HEK293 (cell line): ENCODE data around the gene CCDC141.

Experiments
- CTCF ChIA-PET: fragments of 350-600 bp; formaldehyde crosslinking; extraction: SDS; loops from one replicate; lab custom pipeline; 2021; ENCODE audit warnings: antibody characterized with exemption; lab: Yijun Ruan, JAX
- POLR2A ChIA-PET: fragments of 300-600 bp; formaldehyde crosslinking; extraction: SDS; loops from one replicate; lab custom pipeline; 2020; ENCODE audit warnings: antibody characterized with exemption, inconsistent platforms; lab: Yijun Ruan, JAX
- H3K27ac ChIP-seq: fragments of 200-500 bp; sonication (Bioruptor generic); 2 replicates; pipeline ENCODE4 v1.5.1; 2014; ENCODE audit warnings: low read depth, low read length, control low read depth, inconsistent platforms; ENCODE audit errors: extremely low read depth
- H3K36me3 ChIP-seq, 2 experiments: fragments of 200-500 bp in 1 of 2; sonication (Bioruptor generic) in 1 of 2; 1 replicate in 1 of 2; 2 replicates in 1 of 2; pipeline ENCODE4 v1.5.1; 2014 to 2017; ENCODE audit warnings: inconsistent platforms in 2 of 2, low read length in 2 of 2; ENCODE audit not compliant: control insufficient read depth in 2 of 2, insufficient read depth in 1 of 2
- H3K4me1 ChIP-seq: fragments of 200-500 bp; sonication (Bioruptor generic); 2 replicates; pipeline ENCODE4 v1.5.1; 2014; ENCODE audit warnings: mild to moderate bottlenecking, low read length, inconsistent platforms; ENCODE audit not compliant: control insufficient read depth, insufficient read depth
- H3K4me3 ChIP-seq: 2 replicates; pipeline ENCODE4 v1.5.1; 2011; ENCODE audit warnings: low read depth, mild to moderate bottlenecking, control low read depth, low read length, moderate library complexity
- H3K9me3 ChIP-seq: fragments of 200-500 bp; sonication (Bioruptor generic); 2 replicates; pipeline ENCODE4 v1.5.1; 2014; ENCODE audit warnings: low read depth, low read length, inconsistent platforms; ENCODE audit not compliant: control insufficient read depth, insufficient read depth
- GLI2 ChIP-seq: fragments of 450-650 bp; formaldehyde crosslinking; IDR thresholded peaks from 2 replicates; pipeline ENCODE4; 2017; ENCODE audit warnings: missing biosample characterization, missing genetic modification characterization, low read depth, borderline replicate concordance
- KLF16 ChIP-seq: fragments of 450-650 bp; formaldehyde crosslinking; IDR thresholded peaks from 2 replicates; pipeline ENCODE4 v1.5.1; 2017; ENCODE audit warnings: missing biosample characterization, missing genetic modification characterization
- KLF8 ChIP-seq: fragments of 450-650 bp; formaldehyde crosslinking; IDR thresholded peaks from 2 replicates; pipeline ENCODE4 v1.5.1; 2016; ENCODE audit warnings: missing biosample characterization, missing genetic modification characterization
- SP3 ChIP-seq: fragments of 450-650 bp; formaldehyde crosslinking; IDR thresholded peaks from 2 replicates; pipeline ENCODE4 v1.5.1; 2016; ENCODE audit warnings: missing biosample characterization, missing genetic modification characterization
- YY2 ChIP-seq: fragments of 450-650 bp; formaldehyde crosslinking; IDR thresholded peaks from 2 replicates; pipeline ENCODE4 v1.5.1; 2016; ENCODE audit warnings: missing biosample characterization, missing genetic modification characterization
- ZBTB1 ChIP-seq: fragments of 450-650 bp; formaldehyde crosslinking; IDR thresholded peaks from 2 replicates; pipeline ENCODE4 v1.5.1; 2016; ENCODE audit warnings: missing biosample characterization, missing genetic modification characterization
- ZBTB20 ChIP-seq: fragments of 450-650 bp; formaldehyde crosslinking; IDR thresholded peaks from 2 replicates; pipeline ENCODE4 v1.5.1; 2016; ENCODE audit warnings: missing biosample characterization, missing genetic modification characterization
- ZBTB21 ChIP-seq: fragments of 450-650 bp; formaldehyde crosslinking; IDR thresholded peaks from 2 replicates; pipeline ENCODE4 v1.5.1; 2017; ENCODE audit warnings: missing biosample characterization, missing genetic modification characterization
- ZBTB7A ChIP-seq: fragments of 450-650 bp; formaldehyde crosslinking; IDR thresholded peaks from 2 replicates; pipeline ENCODE4 v1.5.1; 2016; ENCODE audit warnings: low read depth, missing biosample characterization, missing genetic modification characterization
- ZFP69B ChIP-seq: fragments of 450-650 bp; formaldehyde crosslinking; IDR thresholded peaks from 2 replicates; pipeline ENCODE4 v1.5.1; 2016; ENCODE audit warnings: missing biosample characterization, missing genetic modification characterization
- ZNF157 ChIP-seq: fragments of 450-650 bp; formaldehyde crosslinking; IDR thresholded peaks from 2 replicates; pipeline ENCODE4 v1.5.1; 2016; ENCODE audit warnings: missing biosample characterization, missing genetic modification characterization
- ZNF221 ChIP-seq: fragments of 450-650 bp; formaldehyde crosslinking; IDR thresholded peaks from 2 replicates; pipeline ENCODE4 v1.5.1; 2017; ENCODE audit warnings: missing biosample characterization, missing genetic modification characterization, borderline replicate concordance
- ZNF23 ChIP-seq: fragments of 450-650 bp; formaldehyde crosslinking; IDR thresholded peaks from 2 replicates; pipeline ENCODE4 v1.5.1; 2016; ENCODE audit warnings: missing biosample characterization, missing genetic modification characterization, borderline replicate concordance
- ZNF335 ChIP-seq: fragments of 450-650 bp; formaldehyde crosslinking; conservative IDR thresholded peaks from 2 replicates; pipeline ENCODE4 v1.5.1; 2016; ENCODE audit warnings: missing biosample characterization, missing genetic modification characterization
- ZNF404 ChIP-seq: fragments of 450-650 bp; formaldehyde crosslinking; IDR thresholded peaks from 2 replicates; pipeline ENCODE4 v1.5.1; 2017; ENCODE audit warnings: missing biosample characterization, missing genetic modification characterization
- ZNF530 ChIP-seq: fragments of 450-650 bp; formaldehyde crosslinking; IDR thresholded peaks from 2 replicates; pipeline ENCODE4 v1.5.1; 2016; ENCODE audit warnings: low read depth, missing biosample characterization, missing genetic modification characterization
- ZNF624 ChIP-seq: fragments of 450-650 bp; formaldehyde crosslinking; IDR thresholded peaks from 2 replicates; pipeline ENCODE4 v1.5.1; 2017; ENCODE audit warnings: missing biosample characterization, missing genetic modification characterization
- ZNF776 ChIP-seq: fragments of 450-650 bp; formaldehyde crosslinking; IDR thresholded peaks from 2 replicates; pipeline ENCODE4 v1.5.0; 2017; ENCODE audit warnings: missing biosample characterization, missing genetic modification characterization, borderline replicate concordance
- ZNF837 ChIP-seq: fragments of 450-650 bp; formaldehyde crosslinking; IDR thresholded peaks from 2 replicates; pipeline ENCODE4 v1.5.1; 2016; ENCODE audit warnings: missing biosample characterization, missing genetic modification characterization
- TF ChIP-seq, protein P1 (sequence below): fragments of 450-650 bp; formaldehyde crosslinking; IDR thresholded peaks from 2 replicates; pipeline ENCODE4 v1.5.1; 2017; ENCODE audit warnings: missing biosample characterization, missing genetic modification characterization
- TF ChIP-seq, protein P2 (sequence below): fragments of 450-650 bp; formaldehyde crosslinking; IDR thresholded peaks from 2 replicates; pipeline ENCODE4 v1.5.1; 2016; ENCODE audit warnings: missing biosample characterization, missing genetic modification characterization
- TF ChIP-seq, protein P3 (sequence below): fragments of 450-650 bp; formaldehyde crosslinking; IDR thresholded peaks from 2 replicates; pipeline ENCODE4 v1.5.1; 2016; ENCODE audit warnings: missing biosample characterization, missing genetic modification characterization
- TF ChIP-seq, protein P4 (sequence below): fragments of 450-650 bp; formaldehyde crosslinking; IDR thresholded peaks from 2 replicates; pipeline ENCODE4 v1.5.1; 2016; ENCODE audit warnings: missing biosample characterization, missing genetic modification characterization

The CCDC141 gene

DNA sequence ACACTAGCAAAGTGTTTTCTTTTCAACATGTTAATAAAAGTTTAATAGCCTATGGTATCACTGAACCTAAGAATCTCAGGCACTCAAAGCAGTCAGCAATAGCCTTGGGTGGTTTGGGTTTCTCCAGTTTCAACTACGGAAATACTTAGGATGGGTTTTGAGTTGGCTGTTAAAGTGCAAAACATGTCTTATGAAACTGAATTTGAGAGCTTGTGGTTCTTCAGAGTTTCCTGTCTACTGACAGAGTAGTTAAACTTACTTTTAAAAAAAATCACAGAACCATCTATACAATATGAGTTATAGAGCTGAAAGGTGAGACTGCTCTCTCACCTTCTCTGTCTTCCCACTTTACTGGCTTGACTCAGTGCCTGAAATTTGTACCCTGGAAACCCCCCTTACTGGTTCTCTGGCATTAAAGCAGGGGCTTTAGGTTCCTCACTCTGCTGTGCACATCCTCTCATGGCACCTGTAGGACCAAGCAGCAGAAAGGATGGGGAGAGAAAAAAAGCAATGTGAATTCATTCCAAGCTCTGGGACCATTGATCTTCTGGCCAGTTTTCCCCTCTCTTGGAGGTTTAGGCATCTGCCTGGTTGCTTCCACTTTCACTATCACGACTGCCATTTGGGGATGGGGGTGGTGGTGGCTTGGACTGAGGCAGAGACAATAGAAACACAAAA lies 18.1 kb downstream of the CCDC141 start:
- TF ChIP-seq ZBTB7A (tag by site-specific recombination) (no peak), SP3 (tag by site-specific recombination) (no peak), GLI2 (tag by site-specific recombination) (no peak), ZNF335 (peak; percentile 40; the same call in 1 of the 2 replicates)
- TF ChIP-seq, protein P1, sequence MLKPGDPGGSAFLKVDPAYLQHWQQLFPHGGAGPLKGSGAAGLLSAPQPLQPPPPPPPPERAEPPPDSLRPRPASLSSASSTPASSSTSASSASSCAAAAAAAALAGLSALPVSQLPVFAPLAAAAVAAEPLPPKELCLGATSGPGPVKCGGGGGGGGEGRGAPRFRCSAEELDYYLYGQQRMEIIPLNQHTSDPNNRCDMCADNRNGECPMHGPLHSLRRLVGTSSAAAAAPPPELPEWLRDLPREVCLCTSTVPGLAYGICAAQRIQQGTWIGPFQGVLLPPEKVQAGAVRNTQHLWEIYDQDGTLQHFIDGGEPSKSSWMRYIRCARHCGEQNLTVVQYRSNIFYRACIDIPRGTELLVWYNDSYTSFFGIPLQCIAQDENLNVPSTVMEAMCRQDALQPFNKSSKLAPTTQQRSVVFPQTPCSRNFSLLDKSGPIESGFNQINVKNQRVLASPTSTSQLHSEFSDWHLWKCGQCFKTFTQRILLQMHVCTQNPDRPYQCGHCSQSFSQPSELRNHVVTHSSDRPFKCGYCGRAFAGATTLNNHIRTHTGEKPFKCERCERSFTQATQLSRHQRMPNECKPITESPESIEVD (tag by site-specific recombination): 0 out of 2 replicates have a peak, but pooled peaks have one; percentile 22
- TF ChIP-seq, protein P2, sequence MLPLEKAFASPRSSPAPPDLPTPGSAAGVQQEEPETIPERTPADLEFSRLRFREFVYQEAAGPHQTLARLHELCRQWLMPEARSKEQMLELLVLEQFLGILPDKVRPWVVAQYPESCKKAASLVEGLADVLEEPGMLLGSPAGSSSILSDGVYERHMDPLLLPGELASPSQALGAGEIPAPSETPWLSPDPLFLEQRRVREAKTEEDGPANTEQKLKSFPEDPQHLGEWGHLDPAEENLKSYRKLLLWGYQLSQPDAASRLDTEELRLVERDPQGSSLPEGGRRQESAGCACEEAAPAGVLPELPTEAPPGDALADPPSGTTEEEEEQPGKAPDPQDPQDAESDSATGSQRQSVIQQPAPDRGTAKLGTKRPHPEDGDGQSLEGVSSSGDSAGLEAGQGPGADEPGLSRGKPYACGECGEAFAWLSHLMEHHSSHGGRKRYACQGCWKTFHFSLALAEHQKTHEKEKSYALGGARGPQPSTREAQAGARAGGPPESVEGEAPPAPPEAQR (tag by site-specific recombination): no peak
- Histone ChIP-seq H3K4me3 (no peak overlapping the region), H3K27ac (no peak overlapping the region), H3K36me3 (no peaks in the 10 kb centered on the region), H3K9me3 (no peaks in the 10 kb centered on the region), H3K4me1 (no peaks in the 10 kb centered on the region)
- POLR2A ChIA-PET: no interaction called here
- CTCF ChIA-PET: interaction anchor here (0.6 to 1.6 kb wide), 2 partner anchors 96 to 98 kb away, joined by 3 to 4 read pairs; no protein-coding TSS in a partner anchor

DNA sequence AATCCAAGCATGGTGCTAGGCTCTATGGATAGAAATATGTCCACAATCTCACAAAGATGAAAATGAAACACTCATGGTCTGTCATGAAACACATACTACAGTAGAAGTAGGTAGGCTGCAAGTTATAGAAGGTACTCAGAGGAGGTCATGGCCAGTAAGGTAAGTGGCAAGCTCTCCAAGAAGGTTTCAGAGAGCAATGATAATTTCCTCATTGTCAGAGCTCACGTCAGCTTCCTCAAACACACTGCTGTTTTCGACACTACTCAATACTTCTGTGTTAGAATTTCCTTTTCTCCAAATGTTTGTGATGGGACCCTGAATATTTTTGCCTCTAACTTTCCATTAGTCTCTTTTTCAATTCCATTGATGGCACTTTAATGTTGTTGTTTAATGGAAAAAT lies 25.5 kb downstream of the CCDC141 start:
- H3K27ac ChIP-seq: no peak overlapping the region
- CTCF ChIA-PET: no interaction called here
- POLR2A ChIA-PET: no interaction called here

More for the DNA sequence above, 25.5 kb downstream of the CCDC141 start:
- H3K9me3 ChIP-seq: no peaks in the 10 kb centered on the region
- TF ChIP-seq KLF8 (tag by site-specific recombination) (no peak), ZNF837 (no peak), ZNF404 (tag by site-specific recombination) (no peak), ZBTB1 (tag by site-specific recombination) (no peak), ZNF624 (tag by site-specific recombination) (no peak), ZNF157 (tag by site-specific recombination) (no peak), ZBTB21 (tag by site-specific recombination) (no peak), ZNF530 (no peak), ZBTB20 (no peak), ZNF23 (no peak), KLF16 (tag by site-specific recombination) (no peak), YY2 (tag by site-specific recombination) (no peak), ZNF776 (tag by site-specific recombination) (no peak), ZFP69B (tag by site-specific recombination) (no peak), ZNF221 (tag by site-specific recombination) (no peak)
- TF ChIP-seq, protein P3, sequence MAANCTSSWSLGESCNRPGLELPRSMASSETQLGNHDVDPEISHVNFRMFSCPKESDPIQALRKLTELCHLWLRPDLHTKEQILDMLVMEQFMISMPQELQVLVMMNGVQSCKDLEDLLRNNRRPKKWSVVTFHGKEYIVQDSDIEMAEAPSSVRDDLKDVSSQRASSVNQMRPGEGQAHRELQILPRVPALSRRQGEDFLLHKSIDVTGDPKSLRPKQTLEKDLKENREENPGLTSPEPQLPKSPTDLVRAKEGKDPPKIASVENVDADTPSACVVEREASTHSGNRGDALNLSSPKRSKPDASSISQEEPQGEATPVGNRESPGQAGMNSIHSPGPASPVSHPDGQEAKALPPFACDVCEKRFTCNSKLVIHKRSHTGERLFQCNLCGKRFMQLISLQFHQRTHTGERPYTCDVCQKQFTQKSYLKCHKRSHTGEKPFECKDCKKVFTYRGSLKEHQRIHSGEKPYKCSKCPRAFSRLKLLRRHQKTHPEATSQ: no peak
- TF ChIP-seq, protein P4, sequence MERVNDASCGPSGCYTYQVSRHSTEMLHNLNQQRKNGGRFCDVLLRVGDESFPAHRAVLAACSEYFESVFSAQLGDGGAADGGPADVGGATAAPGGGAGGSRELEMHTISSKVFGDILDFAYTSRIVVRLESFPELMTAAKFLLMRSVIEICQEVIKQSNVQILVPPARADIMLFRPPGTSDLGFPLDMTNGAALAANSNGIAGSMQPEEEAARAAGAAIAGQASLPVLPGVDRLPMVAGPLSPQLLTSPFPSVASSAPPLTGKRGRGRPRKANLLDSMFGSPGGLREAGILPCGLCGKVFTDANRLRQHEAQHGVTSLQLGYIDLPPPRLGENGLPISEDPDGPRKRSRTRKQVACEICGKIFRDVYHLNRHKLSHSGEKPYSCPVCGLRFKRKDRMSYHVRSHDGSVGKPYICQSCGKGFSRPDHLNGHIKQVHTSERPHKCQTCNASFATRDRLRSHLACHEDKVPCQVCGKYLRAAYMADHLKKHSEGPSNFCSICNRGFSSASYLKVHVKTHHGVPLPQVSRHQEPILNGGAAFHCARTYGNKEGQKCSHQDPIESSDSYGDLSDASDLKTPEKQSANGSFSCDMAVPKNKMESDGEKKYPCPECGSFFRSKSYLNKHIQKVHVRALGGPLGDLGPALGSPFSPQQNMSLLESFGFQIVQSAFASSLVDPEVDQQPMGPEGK: no peak
- TF ChIP-seq, all 188 proteins: peak for 0
- no peak overlapping the region for H3K4me3 ChIP-seq
- H3K36me3 ChIP-seq: no peaks in the 10 kb centered on the region
- no peaks in the 10 kb centered on the region for H3K4me1 ChIP-seq
